Breast epithelium (tissue), 3 donors: Measurements from ENCODE around the gene ANKRD1.

ENCODE experiments used
- CTCF ChIP-seq, 3 donors: fragments of 450-650 bp; IDR thresholded peaks; one replicate each; pipeline ENCODE4 v1.5.1; 2016 to 2017; ENCODE audit warnings: antibody characterized with exemption in 3 of 3, mild to moderate bottlenecking in 3 of 3, moderate library complexity in 3 of 3
- POLR2A ChIP-seq: fragments of 450-650 bp; IDR thresholded peaks from one replicate; pipeline ENCODE4 v1.6.1; 2016; ENCODE audit warnings: antibody characterized with exemption, mild to moderate bottlenecking, moderate library complexity
- POLR2AphosphoS5 ChIP-seq, 3 donors: sonication (generic); formaldehyde crosslinking; IDR thresholded peaks; one replicate each; pipeline ENCODE4 v1.6.1; 2017; ENCODE audit warnings: antibody characterized with exemption in 3 of 3

- TF ChIP-seq CTCF (IDR thresholded peaks at IDR 0.05) (no peak), POLR2A (no peak), POLR2AphosphoS5 (IDR thresholded peaks at IDR 0.05) (no peak)
These were observed 44.0 kb upstream of the ANKRD1 start for GRCh38 chr10:90964781-90965465.
